Thoracic aorta (tissue), 2 donors: ENCODE measurements around the gene MTFR1L. TPM values are rescaled to one million over a fixed set of nuclear protein-coding genes. Genes with fewer than 3 reads are reported as not detected.

ENCODE experiments used
- ATAC-seq: fragments of 150-250 bp; one replicate; pipeline ENCODE4 v1.8.0; 2017; ENCODE audit warnings: low read depth; ENCODE audit not compliant: insufficient number of reproducible peaks, low FRiP score
- DNase-seq: peaks from one replicate; pipeline ENCODE4 v3.0.0-alpha.2; 2020; ENCODE audit warnings: low spot score
- H3K27ac ChIP-seq, 2 donors: fragments of 200-600 bp; sonication (generic); 1 replicate in 1 of 2; 2 replicates in 1 of 2; pipeline ENCODE4 v1.5.1; 2016; ENCODE audit warnings: mild to moderate bottlenecking in 2 of 2, moderate library complexity in 2 of 2
- H3K27me3 ChIP-seq: fragments of 200-600 bp; sonication (generic); replicated peaks from 2 replicates; pipeline ENCODE4 v1.6.0; 2016; ENCODE audit warnings: mild to moderate bottlenecking; ENCODE audit not compliant: insufficient read depth
- H3K36me3 ChIP-seq: fragments of 200-600 bp; sonication (generic); one replicate; pipeline ENCODE4 v1.5.1; 2016
- H3K4me1 ChIP-seq, 2 donors: fragments of 200-600 bp; sonication (generic); 1 replicate in 1 of 2; 2 replicates in 1 of 2; pipeline versions ENCODE4 v1.5.1 to v1.6.0; 2016; ENCODE audit warnings: low read depth in 2 of 2, mild to moderate bottlenecking in 1 of 2; ENCODE audit not compliant: control insufficient read depth in 1 of 2
- H3K4me3 ChIP-seq: fragments of 200-600 bp; sonication (generic); 2 replicates; pipeline ENCODE4 v1.5.1; 2016; ENCODE audit warnings: mild to moderate bottlenecking
- H3K9me3 ChIP-seq: fragments of 200-600 bp; sonication (generic); 2 replicates; pipeline ENCODE4 v1.5.1; 2016
- CTCF ChIP-seq: fragments of 200-600 bp; sonication (generic); IDR thresholded peaks from one replicate; pipeline ENCODE4 v1.5.1; 2019; ENCODE audit warnings: antibody characterized with exemption
- total RNA-seq, 2 donors: library from RNA; depleted of rRNA; stranded (reverse); fragments of >200 nt; gene quantifications; one replicate each; pipeline versions ENCODE4 v1.1.0 to v1.2.3, GENCODE V29; 2016

MTFR1L gene
- total RNA-seq, 2 donors from 2014 or later = 63.4 to 81.9 TPM

DNA sequence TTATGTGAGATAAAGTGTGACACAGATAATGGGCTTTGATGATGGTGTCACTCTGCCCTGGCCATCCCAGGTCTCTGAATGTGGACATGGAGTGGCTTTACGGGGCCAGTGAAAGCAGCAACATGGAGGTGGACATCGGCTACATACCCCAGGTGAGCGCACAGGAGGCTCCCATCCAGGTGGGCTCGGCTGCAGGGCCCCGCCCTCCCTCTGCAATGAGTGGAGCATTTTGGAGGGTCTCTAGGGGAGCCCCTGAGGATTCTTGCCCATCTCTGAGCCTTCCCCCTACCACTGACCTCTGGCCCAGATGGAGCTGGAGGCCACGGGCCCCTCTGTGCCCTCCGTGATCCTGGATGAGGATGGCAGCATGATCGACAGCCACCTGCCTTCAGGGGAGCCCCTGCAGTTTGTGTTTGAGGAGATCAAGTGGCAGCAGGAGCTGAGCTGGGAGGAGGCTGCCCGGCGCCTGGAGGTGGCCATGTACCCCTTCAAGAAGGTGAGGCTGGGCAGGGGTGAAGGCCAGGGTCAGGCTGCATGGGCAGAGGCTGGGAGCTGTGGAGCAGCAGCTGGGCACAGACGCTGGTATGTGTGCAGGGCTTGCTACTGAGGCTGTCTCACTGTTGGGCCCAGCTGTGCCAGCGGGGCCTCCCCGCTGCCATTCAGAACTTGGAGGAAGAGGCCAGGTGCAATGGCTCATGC lies 8.2 kb upstream of the MTFR1L start:
- ATAC-seq (no peak), DNase-seq (no peak)
- Histone ChIP-seq H3K27ac (no peak overlapping the region), H3K4me1 (peaks cover 2 to 12% of the 10 kb centered on the region in 2 donors), H3K27me3 (no peaks in the 10 kb centered on the region), H3K4me3 (no peak overlapping the region), H3K9me3 (no peaks in the 10 kb centered on the region), H3K36me3 (peaks cover 58% of the 10 kb centered on the region)
- TF ChIP-seq CTCF = no peak

DNA sequence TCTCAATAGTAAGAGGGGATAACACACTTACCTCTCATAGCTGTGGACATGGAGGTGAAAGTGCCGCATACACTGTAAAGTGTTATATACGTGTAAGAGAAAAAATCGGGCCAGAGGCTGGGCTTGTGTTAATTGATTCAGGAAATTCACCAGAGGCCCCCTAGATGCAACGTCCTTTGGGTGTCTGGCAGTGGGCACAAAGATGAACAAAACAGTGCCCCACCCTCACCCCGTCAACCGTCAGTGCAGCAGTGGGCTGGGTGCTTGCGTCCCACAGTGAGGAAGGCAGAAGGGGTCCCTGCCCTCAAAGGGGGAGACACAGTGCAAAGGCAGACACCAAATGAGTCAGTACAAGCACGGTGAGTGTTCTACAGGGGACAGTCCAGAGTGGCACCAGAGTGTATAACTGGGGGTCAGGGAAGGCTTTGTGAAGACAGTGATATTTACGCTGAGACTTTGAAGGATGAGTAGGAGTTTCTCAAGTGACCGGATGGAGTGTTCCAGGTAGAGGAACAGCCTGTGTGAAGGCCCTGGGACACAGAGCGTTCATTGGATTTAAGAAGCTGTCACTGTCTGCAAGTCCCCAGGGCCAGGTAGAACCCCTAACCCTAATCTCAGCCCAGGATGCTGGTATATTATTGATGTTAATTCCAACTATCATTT lies 6.6 kb upstream of the MTFR1L start:
- H3K27ac ChIP-seq = no peak overlapping the region
- H3K9me3 ChIP-seq = no peaks in the 10 kb centered on the region
- no peak overlapping the region for H3K4me3 ChIP-seq
- H3K36me3 ChIP-seq = peaks cover 58% of the 10 kb centered on the region
- H3K4me1 ChIP-seq = peaks cover 0 to 4% of the 10 kb centered on the region in 2 donors
- no peaks in the 10 kb centered on the region for H3K27me3 ChIP-seq
- TF ChIP-seq CTCF = no peak
- DNase-seq = no peak
- ATAC-seq = no peak

- Histone ChIP-seq H3K36me3 (peaks cover 51% of the 10 kb centered on the region), H3K4me3 (no peak overlapping the region), H3K9me3 (no peaks in the 10 kb centered on the region), H3K27ac (no peak overlapping the region), H3K27me3 (no peaks in the 10 kb centered on the region), H3K4me1 (peaks cover 6 to 11% of the 10 kb centered on the region in 2 donors)
- ATAC-seq = no peak
- no peak for TF ChIP-seq CTCF
- DNase-seq = no peak
These were observed 5.9 kb upstream of the MTFR1L start for GRCh38 chr1:25813734-25814471.

DNA sequence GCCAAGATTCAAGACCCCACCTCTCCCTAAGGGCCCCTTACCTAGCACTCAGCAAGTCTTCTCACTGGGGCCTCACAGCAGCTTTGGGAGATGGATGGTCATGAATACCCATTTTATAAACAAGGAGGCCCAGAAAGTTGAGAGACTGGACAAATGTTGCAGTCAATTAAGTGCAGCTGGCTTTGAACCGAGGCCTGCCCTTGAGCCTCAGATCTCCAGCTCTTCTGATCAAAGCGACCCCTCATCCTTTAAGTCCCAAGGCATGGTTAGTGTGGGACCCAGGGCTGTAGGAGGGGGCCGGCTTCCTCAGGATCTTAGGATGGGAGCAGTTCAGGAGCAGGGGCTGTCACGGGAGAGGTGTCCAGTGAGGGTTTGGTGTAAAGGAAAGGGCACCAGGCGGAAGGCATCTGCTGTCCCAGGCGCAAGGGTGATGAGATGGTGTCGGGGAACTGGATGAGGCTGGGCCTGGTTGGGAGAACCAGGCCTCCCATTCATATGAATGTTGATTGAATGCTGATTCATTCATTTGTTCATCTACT lies 5.1 kb upstream of the MTFR1L start:
- Histone ChIP-seq H3K27me3 (no peaks in the 10 kb centered on the region), H3K4me1 (peaks cover 7 to 15% of the 10 kb centered on the region in 2 donors), H3K4me3 (no peak overlapping the region), H3K27ac (no peak overlapping the region), H3K36me3 (peaks cover 44% of the 10 kb centered on the region), H3K9me3 (no peaks in the 10 kb centered on the region)
- ATAC-seq = no peak
- no peak for TF ChIP-seq CTCF
- DNase-seq = no peak
